HepG2 (cell line): Measurements from ENCODE around the gene CD302. TPM values are rescaled to one million over a fixed set of nuclear protein-coding genes. Genes with fewer than 3 reads are reported as not detected.

ENCODE experiments used
- ATM ChIP-seq: fragments of 450-650 bp; IDR thresholded peaks from 2 replicates; pipeline ENCODE4 v1.7.1; 2017; ENCODE audit warnings: mild to moderate bottlenecking, borderline replicate concordance
- DDIT3 ChIP-seq: sonication (generic); formaldehyde crosslinking; IDR thresholded peaks from 2 replicates; pipeline ENCODE4 v1.4.0; 2020; ENCODE audit warnings: mild to moderate bottlenecking, missing genetic modification reagents
- DPF2 ChIP-seq: sonication (generic); formaldehyde crosslinking; IDR thresholded peaks from 2 replicates; pipeline ENCODE4 v1.4.0; 2020; ENCODE audit warnings: mild to moderate bottlenecking, low read depth, missing genetic modification reagents, borderline replicate concordance
- EP300 ChIP-seq, 3 experiments: sonication (generic) in 1 of 3; formaldehyde crosslinking in 1 of 3; IDR thresholded peaks; 2 replicates each; pipeline versions ENCODE4 v1.5.1 to v1.6.1; 2011 to 2020; ENCODE audit warnings: low read depth in 2 of 3, low read length in 2 of 3, borderline replicate concordance in 1 of 3, improper control_type of control experiment in 1 of 3, mild to moderate bottlenecking in 1 of 3, missing genetic modification reagents in 1 of 3, moderate library complexity in 1 of 3
- HNRNPLL ChIP-seq: fragments of 200-400 bp; formaldehyde crosslinking; IDR thresholded peaks from 2 replicates; pipeline ENCODE4 v1.6.1; 2017; ENCODE audit warnings: mild to moderate bottlenecking, low read depth, low read length; ENCODE audit not compliant: poor library complexity, severe bottlenecking
- KMT2A ChIP-seq: sonication (generic); formaldehyde crosslinking; IDR thresholded peaks from 2 replicates; pipeline ENCODE4 v1.4.0; 2020; ENCODE audit warnings: missing genetic modification reagents
- RXRB ChIP-seq: IDR thresholded peaks from 2 replicates; pipeline ENCODE4 v1.6.1; 2016; ENCODE audit warnings: borderline replicate concordance, missing genetic modification reagents, missing compliant biosample characterization
- SRF ChIP-seq: IDR thresholded peaks from 2 replicates; pipeline ENCODE4 v1.6.1; 2011; ENCODE audit warnings: mild to moderate bottlenecking, low read depth, low read length, moderate library complexity
- TEAD2 ChIP-seq: sonication (generic); formaldehyde crosslinking; IDR thresholded peaks from 2 replicates; pipeline ENCODE4 v1.9.0; 2021; ENCODE audit warnings: missing genetic modification reagents
- ZFP82 ChIP-seq: sonication (generic); formaldehyde crosslinking; IDR thresholded peaks from 2 replicates; pipeline ENCODE4 v1.5.1; 2020; ENCODE audit warnings: mild to moderate bottlenecking, missing genetic modification reagents, borderline replicate concordance
- ZIK1 ChIP-seq: sonication (generic); formaldehyde crosslinking; IDR thresholded peaks from 2 replicates; pipeline ENCODE4 v1.5.0; 2020; ENCODE audit warnings: mild to moderate bottlenecking, low read depth, missing genetic modification reagents, borderline replicate concordance
- ZNF205 ChIP-seq: IDR thresholded peaks from 2 replicates; pipeline ENCODE4 v1.6.1; 2018; ENCODE audit warnings: missing biosample characterization, missing genetic modification reagents
- ZNF33B ChIP-seq: sonication (generic); formaldehyde crosslinking; IDR thresholded peaks from 2 replicates; pipeline ENCODE4 v1.5.1; 2020; ENCODE audit warnings: mild to moderate bottlenecking, missing genetic modification reagents
- ZNF562 ChIP-seq: sonication (generic); formaldehyde crosslinking; IDR thresholded peaks from 2 replicates; pipeline ENCODE4 v1.8.0; 2022; ENCODE audit warnings: missing genetic modification reagents, borderline replicate concordance
- ZNF746 ChIP-seq: sonication (generic); formaldehyde crosslinking; IDR thresholded peaks from 2 replicates; pipeline ENCODE4 v1.8.0; 2022; ENCODE audit warnings: mild to moderate bottlenecking, missing genetic modification reagents
- ZNF781 ChIP-seq: sonication (generic); formaldehyde crosslinking; IDR thresholded peaks from 2 replicates; pipeline ENCODE4 v1.5.1; 2020; ENCODE audit warnings: borderline replicate concordance, mild to moderate bottlenecking, missing genetic modification reagents; ENCODE audit errors: not compliant biosample characterization
- ZSCAN31 ChIP-seq: sonication (generic); formaldehyde crosslinking; IDR thresholded peaks from 2 replicates; pipeline ENCODE4 v1.5.0; 2020; ENCODE audit warnings: low read depth, mild to moderate bottlenecking, missing genetic modification reagents
- polyA plus RNA-seq, 8 experiments: library from polyadenylated mRNA; depleted of rRNA in 3 of 8; stranded (reverse) in 7 of 8; unstranded in 1 of 8; fragments of >200 nt; fragmentation: Illumina TruSeq in 4 of 8; extraction: Trizol in 4 of 8; gene quantifications; 2 replicates each; pipeline versions ENCODE4 v1.2.1 to v1.2.3, GENCODE V29; 2011 to 2016; ENCODE audit warnings: low read depth in 4 of 8, missing spikeins in 1 of 8, mixed read lengths in 1 of 8; ENCODE audit not compliant: insufficient read depth in 1 of 8
- total RNA-seq, 5 experiments: library from RNA; depleted of rRNA; stranded (reverse); fragments of >200 nt; fragmentation: Illumina TruSeq; extraction: Trizol; gene quantifications; 2 replicates each; pipeline ENCODE4 v1.2.3, GENCODE V29; 2016; ENCODE audit warnings: low read depth in 1 of 5
- TF ChIP-seq, protein P1 (sequence below): sonication (generic); formaldehyde crosslinking; conservative IDR thresholded peaks from 2 replicates; pipeline ENCODE4 v1.8.0; 2022; ENCODE audit warnings: mild to moderate bottlenecking, moderate library complexity, missing genetic modification reagents
- TF ChIP-seq, protein P2 (sequence below): sonication (generic); formaldehyde crosslinking; IDR thresholded peaks from 2 replicates; pipeline ENCODE4 v1.8.0; 2022; ENCODE audit warnings: mild to moderate bottlenecking, missing genetic modification reagents, borderline replicate concordance
- TF ChIP-seq, protein P3 (sequence below): sonication (generic); formaldehyde crosslinking; IDR thresholded peaks from 2 replicates; pipeline ENCODE4 v1.8.0; 2022; ENCODE audit warnings: missing genetic modification reagents, low read depth, mild to moderate bottlenecking, borderline replicate concordance

CD302 gene
- total and polyA plus RNA-seq, 2 of the 13 experiments (the other 11 are each of a cell fraction or from before 2014, with no cell fraction given) = 8.0 to 15.6 TPM

GRCh38 chr2:159797543-159798375, at the start of gene CD302 (continued):
- TF ChIP-seq ZSCAN31 (peak; percentile 96), TEAD2 (CRISPR knock-in tag) (peak; percentile 94), ZNF205 (CRISPR knock-in tag) (no peak; the same call in 1 of the 2 replicates), SRF (no peak), ATM (no peak), ZNF562 (CRISPR knock-in tag) (peak; percentile 78; the same call in 1 of the 2 replicates), ZNF781 (CRISPR knock-in tag) (peak; percentile 82), KMT2A (CRISPR knock-in tag) (peak; percentile 91), DPF2 (peak; percentile 25), HNRNPLL (peak; percentile 85), ZFP82 (peak; percentile 68; the same call in 1 of the 2 replicates), RXRB (CRISPR knock-in tag) (no peak; the same call in 1 of the 2 replicates), EP300 (IDR thresholded peaks at IDR 0.05; ENCODE audit: low read depth in 2 of 2, low read length in 2 of 2) (0 out of 4 replicates have a peak, but pooled peaks of 1 of the 2 experiments have one; percentile 45), EP300 (CRISPR knock-in tag; IDR thresholded peaks at IDR 0.05; ENCODE audit: borderline replicate concordance) (no peak), DDIT3 (CRISPR knock-in tag) (no peak), ZNF746 (CRISPR knock-in tag) (peak; percentile 91), ZIK1 (CRISPR knock-in tag) (peak; percentile 83; the same call in 1 of the 2 replicates), ZNF33B (CRISPR knock-in tag) (peak; percentile 81; the same call in 1 of the 2 replicates)
- TF ChIP-seq, protein P1, sequence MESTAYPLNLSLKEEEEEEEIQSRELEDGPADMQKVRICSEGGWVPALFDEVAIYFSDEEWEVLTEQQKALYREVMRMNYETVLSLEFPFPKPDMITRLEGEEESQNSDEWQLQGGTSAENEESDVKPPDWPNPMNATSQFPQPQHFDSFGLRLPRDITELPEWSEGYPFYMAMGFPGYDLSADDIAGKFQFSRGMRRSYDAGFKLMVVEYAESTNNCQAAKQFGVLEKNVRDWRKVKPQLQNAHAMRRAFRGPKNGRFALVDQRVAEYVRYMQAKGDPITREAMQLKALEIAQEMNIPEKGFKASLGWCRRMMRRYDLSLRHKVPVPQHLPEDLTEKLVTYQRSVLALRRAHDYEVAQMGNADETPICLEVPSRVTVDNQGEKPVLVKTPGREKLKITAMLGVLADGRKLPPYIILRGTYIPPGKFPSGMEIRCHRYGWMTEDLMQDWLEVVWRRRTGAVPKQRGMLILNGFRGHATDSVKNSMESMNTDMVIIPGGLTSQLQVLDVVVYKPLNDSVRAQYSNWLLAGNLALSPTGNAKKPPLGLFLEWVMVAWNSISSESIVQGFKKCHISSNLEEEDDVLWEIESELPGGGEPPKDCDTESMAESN (CRISPR knock-in tag) = peak; percentile 92
- TF ChIP-seq, protein P2, sequence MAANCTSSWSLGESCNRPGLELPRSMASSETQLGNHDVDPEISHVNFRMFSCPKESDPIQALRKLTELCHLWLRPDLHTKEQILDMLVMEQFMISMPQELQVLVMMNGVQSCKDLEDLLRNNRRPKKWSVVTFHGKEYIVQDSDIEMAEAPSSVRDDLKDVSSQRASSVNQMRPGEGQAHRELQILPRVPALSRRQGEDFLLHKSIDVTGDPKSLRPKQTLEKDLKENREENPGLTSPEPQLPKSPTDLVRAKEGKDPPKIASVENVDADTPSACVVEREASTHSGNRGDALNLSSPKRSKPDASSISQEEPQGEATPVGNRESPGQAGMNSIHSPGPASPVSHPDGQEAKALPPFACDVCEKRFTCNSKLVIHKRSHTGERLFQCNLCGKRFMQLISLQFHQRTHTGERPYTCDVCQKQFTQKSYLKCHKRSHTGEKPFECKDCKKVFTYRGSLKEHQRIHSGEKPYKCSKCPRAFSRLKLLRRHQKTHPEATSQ = 0 out of 2 replicates have a peak, but pooled peaks have one; percentile 22
- TF ChIP-seq, protein P3, sequence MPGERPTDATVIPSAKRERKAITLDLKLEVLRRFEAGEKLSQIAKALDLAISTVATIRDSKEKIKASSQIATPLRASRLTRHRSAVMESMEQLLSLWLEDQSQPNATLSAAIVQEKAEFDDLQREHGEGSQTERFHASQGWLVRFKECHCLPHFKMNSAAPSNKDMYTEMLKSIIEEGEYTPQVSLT (CRISPR knock-in tag) = 0 out of 2 replicates have a peak, but pooled peaks have one; percentile 21
